Measurements from ENCODE around the gene C19orf85. TPM values are rescaled to one million over a fixed set of nuclear protein-coding genes. Genes with fewer than 3 reads are reported as not detected.

Gene C19orf85
- total RNA-seq, 4 donors from 2014 or later, result not detected

DNA sequence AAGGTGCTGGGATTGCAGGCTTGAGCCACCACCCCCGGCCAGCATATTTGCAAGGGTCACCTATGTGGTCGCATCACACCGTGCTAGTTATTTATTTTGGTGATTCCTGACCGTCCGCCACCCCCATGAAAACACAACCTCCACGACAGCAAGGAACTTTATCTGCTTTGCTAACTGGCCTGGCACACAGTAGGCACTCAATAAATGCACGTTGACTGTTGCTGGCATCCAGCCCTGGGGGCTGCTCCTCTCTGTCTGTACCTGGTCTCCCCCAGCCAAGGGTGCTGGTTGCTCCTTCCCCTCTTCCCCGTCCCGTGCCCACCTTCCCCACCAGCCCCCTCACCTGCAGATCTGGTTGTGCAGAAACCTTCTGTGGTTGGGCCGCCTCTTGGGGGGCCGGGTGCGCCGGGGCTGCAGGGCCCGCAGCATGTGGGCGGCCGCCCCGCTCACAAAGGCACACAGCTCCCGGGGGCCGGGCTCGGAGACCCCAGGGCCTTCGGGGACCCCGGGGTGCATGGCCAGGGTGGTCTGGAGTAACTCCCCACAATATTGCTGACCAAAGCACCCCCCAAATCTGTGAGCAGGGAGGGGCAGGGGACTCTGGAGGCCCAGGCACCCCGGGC is 401 bp downstream of the C19orf85 start:
- no peak for ATAC-seq
- WGBS, 2 donors (ENCODE audit: low coverage in 1 of 2), result 48 to 71% methylated on average over 7 of the region's 23 CpGs
- no peaks in the 10 kb centered on the region for H3K9me3 ChIP-seq
- H3K36me3 ChIP-seq, result no peaks in the 10 kb centered on the region
- no peak overlapping the region for H3K27ac ChIP-seq
- no peaks in the 10 kb centered on the region for H3K27me3 ChIP-seq
- H3K4me1 ChIP-seq, result peaks cover 0 to 47% (median 5%) of the 10 kb centered on the region in 3 donors
- no peak for TF ChIP-seq EP300 (IDR thresholded peaks at IDR 0.05)
- TF ChIP-seq, protein P1, sequence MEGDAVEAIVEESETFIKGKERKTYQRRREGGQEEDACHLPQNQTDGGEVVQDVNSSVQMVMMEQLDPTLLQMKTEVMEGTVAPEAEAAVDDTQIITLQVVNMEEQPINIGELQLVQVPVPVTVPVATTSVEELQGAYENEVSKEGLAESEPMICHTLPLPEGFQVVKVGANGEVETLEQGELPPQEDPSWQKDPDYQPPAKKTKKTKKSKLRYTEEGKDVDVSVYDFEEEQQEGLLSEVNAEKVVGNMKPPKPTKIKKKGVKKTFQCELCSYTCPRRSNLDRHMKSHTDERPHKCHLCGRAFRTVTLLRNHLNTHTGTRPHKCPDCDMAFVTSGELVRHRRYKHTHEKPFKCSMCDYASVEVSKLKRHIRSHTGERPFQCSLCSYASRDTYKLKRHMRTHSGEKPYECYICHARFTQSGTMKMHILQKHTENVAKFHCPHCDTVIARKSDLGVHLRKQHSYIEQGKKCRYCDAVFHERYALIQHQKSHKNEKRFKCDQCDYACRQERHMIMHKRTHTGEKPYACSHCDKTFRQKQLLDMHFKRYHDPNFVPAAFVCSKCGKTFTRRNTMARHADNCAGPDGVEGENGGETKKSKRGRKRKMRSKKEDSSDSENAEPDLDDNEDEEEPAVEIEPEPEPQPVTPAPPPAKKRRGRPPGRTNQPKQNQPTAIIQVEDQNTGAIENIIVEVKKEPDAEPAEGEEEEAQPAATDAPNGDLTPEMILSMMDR (IDR thresholded peaks at IDR 0.05), result no peak
- TF ChIP-seq POLR2AphosphoS5 (IDR thresholded peaks at IDR 0.05), result no peak
- no peak for TF ChIP-seq POLR2A (IDR thresholded peaks at IDR 0.05)
- H3K4me3 ChIP-seq, result no peak overlapping the region

DNA sequence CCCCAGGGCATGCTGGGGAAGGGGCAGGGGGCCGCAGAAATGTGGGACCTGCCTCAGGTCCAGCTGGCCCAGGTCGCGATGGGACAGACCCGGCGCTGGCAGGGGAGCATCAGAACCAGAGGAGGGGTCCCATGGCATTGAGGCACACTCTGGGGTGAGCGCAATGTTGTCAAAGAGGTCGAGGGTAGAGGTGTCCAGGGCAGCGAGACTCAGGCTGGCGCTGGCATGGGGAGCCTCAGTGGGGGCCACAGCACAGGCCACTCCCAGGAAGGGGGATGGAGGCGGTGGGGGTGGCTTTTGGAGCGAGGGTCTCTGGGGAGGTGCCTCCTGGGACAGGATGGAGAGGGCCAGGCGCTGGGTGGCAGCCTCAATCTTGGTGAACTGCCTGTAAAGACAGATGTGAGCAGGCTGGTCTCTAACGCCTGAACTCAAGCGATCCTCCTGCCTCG is 944 bp downstream of the C19orf85 start:
- Histone ChIP-seq H3K27me3 (no peaks in the 10 kb centered on the region), H3K4me3 (no peak overlapping the region), H3K4me1 (peaks cover 0 to 53% (median 5%) of the 10 kb centered on the region in 3 donors), H3K9me3 (no peaks in the 10 kb centered on the region), H3K27ac (no peak overlapping the region), H3K36me3 (no peaks in the 10 kb centered on the region)
- 58 to 100% methylated on average over 1 to 4 of the region's 15 CpGs for WGBS, 2 donors (ENCODE audit: low coverage in 1 of 2)
- TF ChIP-seq EP300 (IDR thresholded peaks at IDR 0.05) (no peak), POLR2A (IDR thresholded peaks at IDR 0.05) (no peak), POLR2AphosphoS5 (IDR thresholded peaks at IDR 0.05) (no peak)
- TF ChIP-seq, protein P1 (IDR thresholded peaks at IDR 0.05), result no peak
- ATAC-seq, result no peak

DNA sequence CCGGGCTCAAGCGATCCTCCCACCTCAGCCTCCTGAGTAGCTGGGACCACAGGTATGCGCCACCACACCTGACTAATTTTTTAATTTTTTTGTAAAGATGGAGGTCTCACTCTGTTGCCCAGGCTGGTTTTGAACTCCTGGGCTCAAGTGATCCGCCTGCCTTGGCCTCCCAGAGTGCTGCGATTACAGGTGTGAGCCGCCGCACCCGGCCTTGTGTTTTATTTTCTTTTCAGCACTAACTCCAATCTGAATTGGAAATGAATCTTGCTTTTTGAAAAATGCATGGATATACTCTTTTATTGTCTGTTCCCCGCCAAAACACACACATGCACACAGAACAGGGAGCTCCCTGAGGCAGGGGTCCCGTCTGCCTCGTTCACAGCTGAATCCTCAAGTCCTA is 1.8 kb downstream of the C19orf85 start:
- Histone ChIP-seq H3K36me3 (no peaks in the 10 kb centered on the region), H3K4me3 (no peak overlapping the region), H3K9me3 (no peaks in the 10 kb centered on the region), H3K4me1 (peaks cover 0 to 53% (median 5%) of the 10 kb centered on the region in 3 donors), H3K27me3 (no peaks in the 10 kb centered on the region), H3K27ac (no peak overlapping the region)
- WGBS, 2 donors (ENCODE audit: low coverage in 1 of 2), result 80 to 100% methylated on average over 5 to 11 of the region's 11 CpGs
- ATAC-seq, result no peak
- TF ChIP-seq POLR2AphosphoS5 (IDR thresholded peaks at IDR 0.05) (no peak), POLR2A (IDR thresholded peaks at IDR 0.05) (no peak), EP300 (IDR thresholded peaks at IDR 0.05) (no peak)
- TF ChIP-seq, protein P1 (IDR thresholded peaks at IDR 0.05), result no peak

DNA sequence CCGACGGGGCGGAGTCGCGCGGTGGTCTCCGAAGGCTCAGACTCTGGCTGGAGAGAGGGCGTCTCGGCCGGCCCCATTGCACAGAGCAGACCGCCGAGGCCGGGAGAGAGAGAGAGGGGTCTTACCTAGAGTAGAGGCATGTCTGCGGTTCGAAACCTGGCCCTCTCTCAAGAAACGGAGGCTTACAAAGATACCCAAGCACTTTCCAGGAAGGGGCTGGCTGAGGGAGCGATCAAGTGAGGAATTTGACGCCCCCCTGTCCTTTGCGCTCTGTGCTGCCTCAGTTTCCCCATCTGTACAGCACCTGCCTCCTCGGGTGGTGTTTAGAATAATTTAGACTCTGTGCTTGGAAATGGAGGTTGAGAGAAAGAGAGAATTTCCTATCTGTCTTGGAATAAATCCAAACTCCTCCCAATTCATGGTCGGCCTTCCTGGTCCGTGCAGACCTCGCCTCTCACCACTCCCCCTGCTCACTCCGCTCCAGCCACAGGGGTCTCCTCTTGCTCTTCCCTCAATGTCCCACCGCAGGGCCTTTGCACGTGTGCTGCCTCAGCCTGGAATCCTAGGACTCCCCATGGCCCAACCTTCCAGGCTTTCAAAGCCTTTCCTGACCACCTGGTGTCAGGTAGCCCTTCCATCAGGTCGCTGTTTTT is 2.5 kb downstream of the C19orf85 start:
- no peak for ATAC-seq
- no peaks in the 10 kb centered on the region for H3K27me3 ChIP-seq
- WGBS, 2 donors (ENCODE audit: low coverage in 1 of 2), result 12 to 16% methylated on average over 14 to 21 of the region's 27 CpGs
- peaks cover 0 to 1% of the 10 kb centered on the region in 2 donors for H3K36me3 ChIP-seq
- H3K9me3 ChIP-seq, result no peaks in the 10 kb centered on the region
- H3K27ac ChIP-seq, result peak overlapping the region; percentile 47 to 93 (median 86)
- TF ChIP-seq POLR2AphosphoS5 (IDR thresholded peaks at IDR 0.05) (no peak), POLR2A (IDR thresholded peaks at IDR 0.05) (peak in 1 of 2 donors; percentile 36), EP300 (IDR thresholded peaks at IDR 0.05) (no peak)
- TF ChIP-seq, protein P1 (IDR thresholded peaks at IDR 0.05), result no peak
- peaks cover 0 to 46% (median 5%) of the 10 kb centered on the region in 3 donors for H3K4me1 ChIP-seq
- H3K4me3 ChIP-seq, result peak overlapping the region; percentile 42 to 73

Measured in gastroesophageal sphincter (tissue), 4 donors.